Measurements from ENCODE around the gene LPGAT1.

Gene LPGAT1

GRCh38 chr1:211775170-211775569 lies 55.4 kb downstream of the LPGAT1 start:
- no peak for DNase-seq (ENCODE audit: low read depth)
- no peak for TF ChIP-seq CTCF (IDR thresholded peaks at IDR 0.05; ENCODE audit: insufficient read depth, low read depth, low read length, missing control alignments)
- no peak overlapping the region for H3K4me3 ChIP-seq (ENCODE audit: low read depth, low read length)

GRCh38 chr1:211764701-211765100 lies 65.9 kb downstream of the LPGAT1 start:
- TF ChIP-seq CTCF (IDR thresholded peaks at IDR 0.05; ENCODE audit: insufficient read depth, low read depth, low read length, missing control alignments): no peak
- no peak overlapping the region for H3K4me3 ChIP-seq (ENCODE audit: low read depth, low read length)
- no peak for DNase-seq (ENCODE audit: low read depth)

DNA sequence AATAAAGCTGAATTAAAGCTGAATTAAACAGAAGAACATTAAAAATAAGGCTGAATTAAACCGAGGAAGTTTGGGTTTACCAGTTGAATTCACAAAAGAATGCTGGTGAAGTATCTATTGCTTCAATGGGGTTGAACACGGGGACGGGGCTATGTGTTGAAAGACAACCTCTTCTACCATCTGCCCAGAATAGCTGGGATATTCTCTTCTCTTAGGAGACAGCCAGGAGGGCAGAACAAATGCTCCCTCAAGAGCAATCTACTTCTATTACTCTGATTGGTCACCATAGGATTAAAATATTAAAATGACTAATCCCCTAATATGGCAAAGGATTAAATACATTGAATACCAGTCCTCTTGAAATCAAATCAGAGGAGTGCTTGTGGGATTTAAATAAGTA lies 68.4 kb downstream of the LPGAT1 start:
- TF ChIP-seq CTCF (IDR thresholded peaks at IDR 0.05; ENCODE audit: insufficient read depth, low read depth, low read length, missing control alignments): no peak
- no peak overlapping the region for H3K4me3 ChIP-seq (ENCODE audit: low read depth, low read length)
- DNase-seq (ENCODE audit: low read depth): no peak

DNA sequence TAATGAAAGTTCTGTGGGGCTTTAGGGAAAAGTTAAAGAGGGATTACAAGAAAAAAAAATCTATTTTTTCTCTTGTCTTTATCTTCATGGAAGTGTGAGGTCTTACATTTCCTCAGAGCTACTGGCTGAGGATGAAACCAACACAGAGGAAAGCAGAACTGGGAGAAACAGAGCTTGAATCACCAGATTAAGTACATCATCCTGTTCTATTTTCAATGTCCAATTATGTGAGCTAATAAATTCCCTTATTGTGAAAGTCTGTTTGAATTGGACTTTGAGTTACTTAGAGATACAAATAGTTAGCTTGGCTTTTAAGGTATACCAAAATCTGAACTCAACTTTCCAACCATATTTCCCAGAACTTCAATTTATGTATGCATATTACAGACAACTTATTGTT lies 69.2 kb downstream of the LPGAT1 start:
- DNase-seq (ENCODE audit: low read depth): no peak
- no peak overlapping the region for H3K4me3 ChIP-seq (ENCODE audit: low read depth, low read length)
- TF ChIP-seq CTCF (IDR thresholded peaks at IDR 0.05; ENCODE audit: insufficient read depth, low read depth, low read length, missing control alignments): no peak

DNA sequence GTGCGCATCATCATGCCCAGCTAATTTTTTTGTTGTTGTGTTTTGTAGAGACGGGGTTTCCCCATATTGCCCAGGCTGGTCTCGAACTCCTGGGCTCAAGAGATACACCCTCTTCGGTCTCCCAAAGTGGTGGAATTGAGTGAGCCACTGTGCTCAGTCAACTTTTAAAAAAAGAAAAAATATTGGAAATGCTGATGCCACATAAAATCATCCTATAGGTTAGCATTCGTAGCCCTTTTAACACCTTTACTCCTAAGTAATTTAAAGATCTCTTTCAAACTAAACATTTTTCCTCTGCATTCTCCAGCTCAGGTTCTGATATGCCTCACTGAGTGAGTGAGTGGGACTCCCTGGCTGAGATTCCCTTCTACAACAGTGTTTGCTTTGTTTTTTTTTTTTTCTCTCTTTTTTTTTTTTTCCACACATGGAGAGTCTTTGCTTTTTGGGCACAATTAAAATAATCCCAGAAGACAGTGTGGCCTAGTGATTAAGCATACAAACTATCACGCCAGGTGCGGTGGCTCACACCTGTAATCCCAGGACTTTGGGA lies 74.0 kb downstream of the LPGAT1 start:
- H3K4me3 ChIP-seq (ENCODE audit: low read depth, low read length): no peak overlapping the region
- DNase-seq (ENCODE audit: low read depth): no peak
- no peak for TF ChIP-seq CTCF (IDR thresholded peaks at IDR 0.05; ENCODE audit: insufficient read depth, low read depth, low read length, missing control alignments)

DNA sequence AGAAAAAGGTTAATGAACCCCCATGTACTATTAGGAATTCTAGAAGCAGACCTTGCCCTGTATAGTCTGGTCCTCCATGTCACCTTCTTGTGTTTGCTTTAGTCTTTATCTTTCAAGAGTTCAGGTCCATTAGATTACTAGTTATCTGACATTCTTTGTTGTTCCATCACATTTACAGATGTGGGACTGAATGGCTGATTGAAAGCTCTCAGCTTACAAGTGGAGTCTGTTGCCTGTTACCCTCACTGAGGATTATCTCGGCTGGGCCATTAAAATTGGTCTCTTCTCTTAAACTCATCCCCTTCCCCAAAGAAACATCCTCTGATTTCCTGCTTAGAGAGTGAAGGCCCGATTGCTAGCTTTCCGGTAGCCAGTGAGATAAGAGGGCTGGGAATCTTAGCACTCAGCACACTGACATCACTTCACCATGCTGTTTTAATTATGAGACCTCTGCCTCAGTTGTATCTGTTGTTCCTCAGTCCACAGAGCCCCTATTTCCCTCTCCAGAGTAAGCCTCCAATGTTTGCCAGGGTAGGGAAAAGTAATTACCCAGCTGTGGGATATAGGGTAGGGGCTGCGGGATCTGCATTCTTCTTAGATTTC lies 76.8 kb downstream of the LPGAT1 start:
- no peak for TF ChIP-seq CTCF (IDR thresholded peaks at IDR 0.05; ENCODE audit: insufficient read depth, low read depth, low read length, missing control alignments)
- no peak overlapping the region for H3K4me3 ChIP-seq (ENCODE audit: low read depth, low read length)
- DNase-seq (ENCODE audit: low read depth): no peak

GRCh38 chr1:211752951-211753486 lies 77.5 kb downstream of the LPGAT1 start:
- no peak for TF ChIP-seq CTCF (IDR thresholded peaks at IDR 0.05; ENCODE audit: insufficient read depth, low read depth, low read length, missing control alignments)
- no peak for DNase-seq (ENCODE audit: low read depth)
- H3K4me3 ChIP-seq (ENCODE audit: low read depth, low read length): no peak overlapping the region
